Astrocyte (in vitro differentiated cells and primary cell): Measurements from ENCODE around the gene ARHGEF17. TPM values are rescaled to one million over a fixed set of nuclear protein-coding genes. Genes with fewer than 3 reads are reported as not detected.
A peak's percentile ranks its signal among the peaks of the same experiment; 100 is the strongest.

ENCODE experiments used
- DNase-seq: peaks from one replicate; pipeline ENCODE4 v3.0.0-alpha.2; 2010; ENCODE audit warnings: low read depth
- FAIRE-seq: peaks from 2 replicates; lab custom pipeline; 2011; peaks lifted over from hg19 to GRCh38; lab: Jason Lieb, UNC
- H2AFZ ChIP-seq: 2 replicates; pipeline ENCODE4 v1.6.0; 2012; ENCODE audit warnings: low read depth, low read length, inconsistent platforms
- H3K27ac ChIP-seq: 2 replicates; pipeline ENCODE4 v1.5.1; 2011; ENCODE audit warnings: low read depth, low read length, inconsistent platforms
- H3K27me3 ChIP-seq: 2 replicates; pipeline ENCODE4 v1.6.0; 2011; ENCODE audit warnings: low read length, inconsistent platforms; ENCODE audit not compliant: insufficient read depth
- H3K36me3 ChIP-seq: 2 replicates; pipeline ENCODE4 v1.5.1; 2011; ENCODE audit warnings: low read length, inconsistent platforms; ENCODE audit not compliant: insufficient read depth
- H3K4me1 ChIP-seq: 2 replicates; pipeline ENCODE4 v1.5.1; 2011; ENCODE audit warnings: low read length, inconsistent platforms; ENCODE audit not compliant: insufficient read depth
- H3K4me2 ChIP-seq: 2 replicates; pipeline ENCODE4 v1.6.0; 2012; ENCODE audit warnings: low read length, inconsistent platforms
- H3K4me3 ChIP-seq: 2 replicates; pipeline ENCODE4 v1.5.1; 2011; ENCODE audit warnings: low read depth, mild to moderate bottlenecking, low read length, inconsistent platforms; ENCODE audit not compliant: insufficient read depth
- H3K79me2 ChIP-seq: 2 replicates; pipeline ENCODE4 v1.6.0; 2012; ENCODE audit warnings: mild to moderate bottlenecking, low read length, inconsistent platforms; ENCODE audit not compliant: insufficient read depth
- H3K9ac ChIP-seq: 2 replicates; pipeline ENCODE4 v1.6.0; 2012; ENCODE audit warnings: mild to moderate bottlenecking, low read length, inconsistent platforms
- H3K9me3 ChIP-seq: 2 replicates; pipeline ENCODE4 v1.5.1; 2012; ENCODE audit warnings: low read depth, mild to moderate bottlenecking, low read length, inconsistent platforms; ENCODE audit not compliant: insufficient read depth
- H4K20me1 ChIP-seq: 2 replicates; pipeline ENCODE4 v1.6.0; 2012; ENCODE audit warnings: low read length, inconsistent platforms; ENCODE audit not compliant: insufficient read depth
- H3K27ac Mint-ChIP-seq: one replicate; pipeline ENCODE4 v1.8.0; 2021; ENCODE audit warnings: mild to moderate bottlenecking, mixed read lengths; ENCODE audit not compliant: unreplicated experiment
- H3K27me3 Mint-ChIP-seq: one replicate; pipeline ENCODE4 v1.8.0; 2021; ENCODE audit warnings: low read depth, mixed read lengths; ENCODE audit not compliant: unreplicated experiment
- H3K36me3 Mint-ChIP-seq: one replicate; pipeline ENCODE4 v1.8.0; 2021; ENCODE audit warnings: low read depth, mixed read lengths; ENCODE audit not compliant: unreplicated experiment
- H3K4me1 Mint-ChIP-seq: one replicate; pipeline ENCODE4 v1.8.0; 2021; ENCODE audit warnings: low read depth, mixed read lengths; ENCODE audit not compliant: unreplicated experiment
- H3K4me3 Mint-ChIP-seq: one replicate; pipeline ENCODE4 v1.8.0; 2021; ENCODE audit warnings: mild to moderate bottlenecking, moderate library complexity, mixed read lengths; ENCODE audit not compliant: unreplicated experiment
- H3K9me3 Mint-ChIP-seq: one replicate; pipeline ENCODE4 v1.8.0; 2021; ENCODE audit warnings: mild to moderate bottlenecking, mixed read lengths; ENCODE audit not compliant: unreplicated experiment
- CTCF ChIP-seq: IDR thresholded peaks from 2 replicates; pipeline ENCODE4 v1.5.1; 2011; ENCODE audit warnings: low read depth, mild to moderate bottlenecking, inconsistent platforms, low read length, moderate library complexity; ENCODE audit not compliant: insufficient read depth
- EZH2 ChIP-seq: IDR thresholded peaks from 2 replicates; pipeline ENCODE4 v1.6.1; 2012; ENCODE audit warnings: mild to moderate bottlenecking, low read length, inconsistent platforms; ENCODE audit not compliant: insufficient read depth
- total RNA-seq: library from RNA; stranded (reverse); gene quantifications from 2 replicates; pipeline ENCODE4 v1.2.1, GENCODE V29; 2021

The ARHGEF17 gene
- total RNA-seq, 1 donor from 2014 or later: 66.4 TPM

- no peak for DNase-seq
- H3K27ac ChIP-seq: no peak overlapping the region
- Mint-ChIP-seq H3K9me3 (no peaks in the 10 kb centered on the region), H3K4me1 (peaks cover 10% of the 10 kb centered on the region), H3K4me3 (no peak overlapping the region), H3K36me3 (peaks cover 4% of the 10 kb centered on the region), H3K27ac (no peak overlapping the region), H3K27me3 (no peaks in the 10 kb centered on the region)
- no peak for FAIRE-seq
- peak overlapping the region; percentile 9 for H3K9ac ChIP-seq
- peaks cover 96% of the 10 kb centered on the region for H4K20me1 ChIP-seq
- H3K36me3 ChIP-seq: peaks cover 4% of the 10 kb centered on the region
- H2AFZ ChIP-seq: no peak overlapping the region
- no peaks in the 10 kb centered on the region for H3K9me3 ChIP-seq
- TF ChIP-seq EZH2 (no peak), CTCF (no peak)
- H3K27me3 ChIP-seq: no peaks in the 10 kb centered on the region
- peak overlapping the region; percentile 52 for H3K4me2 ChIP-seq
- H3K4me3 ChIP-seq: no peak overlapping the region
- H3K79me2 ChIP-seq: peaks cover 88% of the 10 kb centered on the region
- peaks cover 15% of the 10 kb centered on the region for H3K4me1 ChIP-seq
Measured at GRCh38 chr11:73344191-73344607, 36.1 kb downstream of the ARHGEF17 start.

- H3K4me2 ChIP-seq: no peak overlapping the region
- no peak overlapping the region for H3K4me3 ChIP-seq
- Mint-ChIP-seq H3K27ac (peak overlapping the region; percentile 58), H3K4me1 (peaks cover 10% of the 10 kb centered on the region), H3K36me3 (peaks cover 3% of the 10 kb centered on the region), H3K9me3 (no peaks in the 10 kb centered on the region), H3K4me3 (peak overlapping the region; percentile 17), H3K27me3 (no peaks in the 10 kb centered on the region)
- H3K79me2 ChIP-seq: peaks cover 73% of the 10 kb centered on the region
- no peak overlapping the region for H2AFZ ChIP-seq
- H3K9ac ChIP-seq: no peak overlapping the region
- no peak overlapping the region for H3K27ac ChIP-seq
- peaks cover 95% of the 10 kb centered on the region for H4K20me1 ChIP-seq
- peaks cover 15% of the 10 kb centered on the region for H3K4me1 ChIP-seq
- H3K9me3 ChIP-seq: no peaks in the 10 kb centered on the region
- no peaks in the 10 kb centered on the region for H3K27me3 ChIP-seq
- DNase-seq (no peak), FAIRE-seq (no peak)
- TF ChIP-seq EZH2: no peak
- no peak for TF ChIP-seq CTCF
- peaks cover 4% of the 10 kb centered on the region for H3K36me3 ChIP-seq
Measured at GRCh38 chr11:73345481-73346160, 37.5 kb downstream of the ARHGEF17 start.
